ENCODE measurements around the gene CREBL2. TPM values are rescaled to one million over a fixed set of nuclear protein-coding genes. Genes with fewer than 3 reads are reported as not detected.
"Not testable (repeated sequence)": the region's sequence is repeated elsewhere in the genome, so short reads cannot be mapped to it uniquely, and the experiment has no call there.

Gene CREBL2
- total RNA-seq, 1 donor from 2014 or later: 38.5 TPM

- not testable (repeated sequence) for DNase-seq (ENCODE audit: low read depth in 2 of 2)
These were observed 15.1 kb upstream of the CREBL2 start for GRCh38 chr12:12596598-12596997.

- no peak for DNase-seq (ENCODE audit: low read depth in 2 of 2)
These were observed 12.8 kb upstream of the CREBL2 start for GRCh38 chr12:12598864-12599263.

- peak in 1 of 2 donors; percentile 41 for DNase-seq (ENCODE audit: low read depth in 2 of 2)
These were observed 11.7 kb upstream of the CREBL2 start for GRCh38 chr12:12599750-12600643.

GRCh38 chr12:12600659-12601058, 11.0 kb upstream of the CREBL2 start:
- no peak for DNase-seq (ENCODE audit: low read depth in 2 of 2)

GRCh38 chr12:12604740-12605139, 6.9 kb upstream of the CREBL2 start:
- DNase-seq (ENCODE audit: low read depth in 2 of 2): no peak

GRCh38 chr12:12606781-12607589, 4.7 kb upstream of the CREBL2 start:
- DNase-seq (ENCODE audit: low read depth in 2 of 2): no peak

GRCh38 chr12:12608557-12608957, 3.1 kb upstream of the CREBL2 start:
- DNase-seq (ENCODE audit: low read depth in 2 of 2): peak in 1 of 2 donors; percentile 28

GRCh38 chr12:12609692-12610091, 2.0 kb upstream of the CREBL2 start:
- DNase-seq (ENCODE audit: low read depth in 2 of 2): no peak

GRCh38 chr12:12610711-12611110, 965 bp upstream of the CREBL2 start:
- DNase-seq (ENCODE audit: low read depth in 2 of 2): no peak

- DNase-seq (ENCODE audit: low read depth in 2 of 2): peak; percentile 76 to 78
These were observed 682 bp downstream of the CREBL2 start for GRCh38 chr12:12612358-12612757.

GRCh38 chr12:12613344-12613743, 1.7 kb downstream of the CREBL2 start:
- DNase-seq (ENCODE audit: low read depth in 2 of 2): peak in 1 of 2 donors; percentile 18

- no peak for DNase-seq (ENCODE audit: low read depth in 2 of 2)
These were observed 2.7 kb downstream of the CREBL2 start for GRCh38 chr12:12614342-12614741.

- DNase-seq (ENCODE audit: low read depth in 2 of 2): peak; percentile 9 to 28
These were observed 5.0 kb downstream of the CREBL2 start for GRCh38 chr12:12616512-12617310.

GRCh38 chr12:12618064-12618463, 6.4 kb downstream of the CREBL2 start:
- not testable (repeated sequence) for DNase-seq (ENCODE audit: low read depth in 2 of 2)

- DNase-seq (ENCODE audit: low read depth in 2 of 2): no peak
These were observed 9.1 kb downstream of the CREBL2 start for GRCh38 chr12:12620730-12621315.

GRCh38 chr12:12622418-12622817, 10.7 kb downstream of the CREBL2 start:
- DNase-seq (ENCODE audit: low read depth in 2 of 2): no peak

GRCh38 chr12:12624498-12624992, 12.9 kb downstream of the CREBL2 start:
- no peak for DNase-seq (ENCODE audit: low read depth in 2 of 2)

- DNase-seq (ENCODE audit: low read depth in 2 of 2): no peak
These were observed 14.8 kb downstream of the CREBL2 start for GRCh38 chr12:12626471-12626870.

- no peak for DNase-seq (ENCODE audit: low read depth in 2 of 2)
These were observed 15.7 kb downstream of the CREBL2 start for GRCh38 chr12:12627308-12627827.

GRCh38 chr12:12628013-12628412, 16.3 kb downstream of the CREBL2 start:
- peak in 1 of 2 donors; percentile 16 for DNase-seq (ENCODE audit: low read depth in 2 of 2)

GRCh38 chr12:12630850-12631249, 19.2 kb downstream of the CREBL2 start:
- no peak for DNase-seq (ENCODE audit: low read depth in 2 of 2)

Measured in lung microvascular endothelial cell (primary cell).